ENCODE results near the gene FAM222A. TPM values are rescaled to one million over a fixed set of nuclear protein-coding genes. Genes with fewer than 3 reads are reported as not detected.

FAM222A gene
- total RNA-seq, 1 donor from 2014 or later, result 0.73 TPM

DNA sequence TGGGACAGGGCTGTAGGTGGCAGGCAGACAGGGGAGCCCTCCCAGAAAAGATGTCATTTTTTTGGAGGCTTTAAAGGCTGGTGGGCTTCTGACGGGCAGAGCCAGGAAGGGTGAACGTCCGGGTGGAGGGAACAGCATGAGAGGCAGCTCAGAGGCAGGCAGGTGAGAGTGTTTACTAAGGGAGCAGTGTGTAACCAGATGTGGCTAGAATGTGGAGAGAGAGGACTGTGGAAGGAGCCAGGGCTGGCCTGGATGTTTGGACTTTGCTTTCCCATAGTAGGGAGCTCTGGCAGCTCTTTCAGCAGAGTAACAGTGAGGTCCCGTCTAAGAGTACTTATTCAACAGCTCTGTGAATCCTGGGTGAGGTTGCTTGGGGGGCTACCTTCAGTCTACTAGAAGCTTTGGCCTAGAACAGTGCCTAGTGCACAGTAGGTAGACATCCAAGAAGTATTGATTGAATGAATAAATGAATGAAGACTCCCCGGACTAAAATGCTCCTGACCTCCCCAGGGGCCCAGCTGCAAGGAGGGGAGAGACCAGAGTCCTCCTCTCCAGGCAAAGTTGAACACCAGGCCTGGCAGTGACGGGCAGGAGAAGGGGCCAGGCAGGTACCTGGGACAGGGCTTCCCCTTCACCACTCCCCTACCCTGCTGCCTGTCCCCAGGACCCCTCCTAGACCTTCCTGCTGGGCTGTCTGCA, 8.5 kb downstream of the FAM222A start:
- CTCF ChIA-PET, result no interaction called here
- TF ChIP-seq, protein P1, sequence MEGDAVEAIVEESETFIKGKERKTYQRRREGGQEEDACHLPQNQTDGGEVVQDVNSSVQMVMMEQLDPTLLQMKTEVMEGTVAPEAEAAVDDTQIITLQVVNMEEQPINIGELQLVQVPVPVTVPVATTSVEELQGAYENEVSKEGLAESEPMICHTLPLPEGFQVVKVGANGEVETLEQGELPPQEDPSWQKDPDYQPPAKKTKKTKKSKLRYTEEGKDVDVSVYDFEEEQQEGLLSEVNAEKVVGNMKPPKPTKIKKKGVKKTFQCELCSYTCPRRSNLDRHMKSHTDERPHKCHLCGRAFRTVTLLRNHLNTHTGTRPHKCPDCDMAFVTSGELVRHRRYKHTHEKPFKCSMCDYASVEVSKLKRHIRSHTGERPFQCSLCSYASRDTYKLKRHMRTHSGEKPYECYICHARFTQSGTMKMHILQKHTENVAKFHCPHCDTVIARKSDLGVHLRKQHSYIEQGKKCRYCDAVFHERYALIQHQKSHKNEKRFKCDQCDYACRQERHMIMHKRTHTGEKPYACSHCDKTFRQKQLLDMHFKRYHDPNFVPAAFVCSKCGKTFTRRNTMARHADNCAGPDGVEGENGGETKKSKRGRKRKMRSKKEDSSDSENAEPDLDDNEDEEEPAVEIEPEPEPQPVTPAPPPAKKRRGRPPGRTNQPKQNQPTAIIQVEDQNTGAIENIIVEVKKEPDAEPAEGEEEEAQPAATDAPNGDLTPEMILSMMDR (IDR thresholded peaks at IDR 0.05), result no peak
- Mint-ChIP-seq H3K4me3 (no peak overlapping the region), H3K27me3 (peaks cover 12% of the 10 kb centered on the region), H3K27ac (no peak overlapping the region), H3K36me3 (ENCODE audit: low read depth) (no peaks in the 10 kb centered on the region), H3K9me3 (no peaks in the 10 kb centered on the region), H3K4me1 (peaks cover 2% of the 10 kb centered on the region)
- ATAC-seq (ENCODE audit: low read depth), result no peak
- intact Hi-C loops (cut with micrococcal nuclease), result no loop called here
- no peak for DNase-seq
- POLR2A ChIA-PET, result no interaction called here

DNA sequence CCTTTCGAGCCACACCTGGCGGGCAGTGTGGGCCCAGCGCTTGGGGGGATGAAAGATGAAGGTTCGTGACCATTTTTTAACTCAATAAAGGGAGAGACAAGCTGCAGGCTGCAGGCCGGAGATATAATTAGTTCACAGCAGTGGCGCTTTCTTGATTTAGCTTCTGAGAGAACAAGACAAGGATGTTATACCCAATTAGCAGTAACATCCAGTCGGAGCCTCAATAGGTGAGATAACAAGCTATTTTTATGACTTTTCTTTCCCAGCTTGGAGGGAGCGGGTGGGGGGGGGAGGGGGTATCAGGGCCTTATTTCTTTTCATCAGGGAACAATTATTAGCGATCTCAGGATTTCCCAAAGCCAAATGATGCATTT, 9.1 kb downstream of the FAM222A start:
- ChIA-PET POLR2A (no interaction called here), CTCF (no interaction called here)
- intact Hi-C loops (cut with micrococcal nuclease), result no loop called here
- Mint-ChIP-seq H3K36me3 (ENCODE audit: low read depth) (no peaks in the 10 kb centered on the region), H3K9me3 (no peaks in the 10 kb centered on the region), H3K27ac (no peak overlapping the region), H3K4me1 (peaks cover 2% of the 10 kb centered on the region), H3K27me3 (peaks cover 12% of the 10 kb centered on the region), H3K4me3 (no peak overlapping the region)
- TF ChIP-seq, protein P1 (IDR thresholded peaks at IDR 0.05), result no peak
- DNase-seq (no peak), ATAC-seq (ENCODE audit: low read depth) (no peak)

DNA sequence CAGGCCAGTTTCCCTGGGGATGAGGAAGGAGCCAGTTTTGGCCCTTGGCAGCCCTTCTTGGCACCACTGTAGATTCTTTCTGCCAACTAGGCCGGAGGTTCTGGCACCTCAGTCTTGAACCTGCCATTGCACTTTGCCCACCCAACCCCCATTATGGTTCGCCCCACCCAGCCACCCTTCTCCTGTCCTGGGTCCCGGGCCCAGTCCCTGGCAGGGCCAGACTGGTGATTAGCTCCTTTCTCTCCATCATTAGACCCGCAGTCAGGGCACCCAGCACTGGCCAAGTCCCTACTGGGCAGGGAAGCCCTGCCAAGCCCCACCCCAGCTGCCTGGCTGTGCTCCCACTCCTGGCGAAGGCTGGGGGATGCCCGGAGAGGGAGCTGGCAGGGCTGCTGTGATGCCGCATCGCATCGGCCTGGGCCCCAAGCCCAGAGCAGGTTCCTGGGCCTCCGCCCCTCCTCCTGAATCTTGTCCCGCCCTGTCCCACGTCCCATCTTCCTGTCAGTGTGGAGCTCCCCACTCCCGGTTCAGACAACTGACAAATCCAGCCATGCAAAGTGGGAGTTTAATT, 9.8 kb downstream of the FAM222A start:
- peaks cover 2% of the 10 kb centered on the region for H3K4me1 Mint-ChIP-seq
- ChIA-PET CTCF (no interaction called here), POLR2A (no interaction called here)
- H3K4me3 Mint-ChIP-seq, result no peak overlapping the region
- no peak for ATAC-seq (ENCODE audit: low read depth)
- H3K27ac Mint-ChIP-seq, result no peak overlapping the region
- H3K9me3 Mint-ChIP-seq, result no peaks in the 10 kb centered on the region
- TF ChIP-seq, protein P1 (IDR thresholded peaks at IDR 0.05), result no peak
- peaks cover 12% of the 10 kb centered on the region for H3K27me3 Mint-ChIP-seq
- no peak for DNase-seq
- no peaks in the 10 kb centered on the region for H3K36me3 Mint-ChIP-seq (ENCODE audit: low read depth)
- intact Hi-C loops (cut with micrococcal nuclease), result no loop called here

DNA sequence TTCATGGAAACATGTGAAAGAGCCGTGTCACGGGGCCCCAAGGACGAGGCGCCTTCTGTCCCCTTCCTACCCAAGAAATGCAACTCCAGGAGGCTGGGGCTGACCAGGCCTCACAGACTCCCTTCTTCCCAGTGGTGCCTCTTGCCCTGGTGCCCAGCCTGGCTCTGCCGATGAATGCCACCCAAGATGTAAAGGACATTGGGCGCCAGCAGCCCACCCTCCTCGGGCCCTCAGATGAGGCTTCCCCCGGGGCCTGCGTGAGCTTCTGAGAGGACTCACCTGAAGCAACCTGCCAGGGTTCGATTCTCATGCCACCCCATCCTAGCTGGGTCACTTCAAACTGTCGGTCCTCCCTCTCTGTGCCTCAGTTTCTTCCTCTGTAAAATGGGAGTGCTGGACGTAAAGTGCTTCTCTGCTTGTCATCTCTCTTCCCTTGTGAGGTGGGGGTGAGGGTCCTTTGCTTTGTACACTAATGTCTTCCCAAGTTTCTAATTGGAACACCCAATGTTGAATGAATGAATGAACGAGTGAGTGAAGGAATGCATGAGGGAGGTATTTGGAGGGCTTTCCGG, 10.8 kb downstream of the FAM222A start:
- ATAC-seq (ENCODE audit: low read depth) (no peak), DNase-seq (no peak)
- H3K4me1 Mint-ChIP-seq, result no peaks in the 10 kb centered on the region
- H3K36me3 Mint-ChIP-seq (ENCODE audit: low read depth), result no peaks in the 10 kb centered on the region
- ChIA-PET CTCF (no interaction called here), POLR2A (no interaction called here)
- H3K9me3 Mint-ChIP-seq, result no peaks in the 10 kb centered on the region
- no peak overlapping the region for H3K27ac Mint-ChIP-seq
- H3K27me3 Mint-ChIP-seq, result peaks cover 4% of the 10 kb centered on the region
- intact Hi-C loops (cut with micrococcal nuclease), result no loop called here
- TF ChIP-seq, protein P1 (IDR thresholded peaks at IDR 0.05), result no peak
- no peak overlapping the region for H3K4me3 Mint-ChIP-seq

DNA sequence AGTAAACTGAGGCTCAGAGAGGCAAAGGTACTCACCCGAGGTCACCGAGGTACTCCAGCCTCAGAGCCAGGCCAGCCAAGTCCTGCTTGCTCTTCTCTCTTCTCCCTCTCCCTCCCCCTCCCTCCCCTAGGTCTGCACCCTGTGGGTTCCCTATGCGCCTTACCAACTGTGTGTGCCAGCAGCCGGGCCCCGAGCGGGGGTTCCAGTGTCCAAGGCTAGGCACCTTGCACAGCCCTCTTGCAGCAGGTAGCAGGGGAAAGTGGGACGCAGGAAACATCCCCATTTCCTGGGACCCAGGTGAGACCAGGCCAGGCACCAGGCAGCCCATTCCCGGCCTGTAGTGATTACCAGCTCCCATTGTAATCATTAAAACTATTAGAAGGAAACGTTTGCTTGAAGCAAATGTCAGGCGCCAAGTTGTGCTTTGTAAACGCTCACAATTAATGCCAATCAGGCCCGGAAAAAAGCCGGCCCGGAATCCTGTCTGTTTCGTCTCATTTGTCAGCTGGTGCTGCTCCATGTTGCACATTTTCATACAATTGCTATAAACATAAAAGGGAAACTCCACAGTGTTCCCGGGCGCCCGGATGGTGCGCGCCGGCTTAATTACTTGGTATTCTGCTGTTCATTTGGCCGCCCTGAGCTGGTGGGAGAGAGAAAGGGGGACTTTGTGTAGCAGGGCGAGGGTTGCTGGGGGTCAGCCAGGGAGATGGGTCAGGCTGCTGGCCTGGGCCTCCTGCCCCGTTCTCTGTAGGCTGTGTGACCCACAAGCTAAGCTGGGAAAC, 11.9 kb downstream of the FAM222A start:
- H3K27me3 Mint-ChIP-seq, result no peaks in the 10 kb centered on the region
- ATAC-seq (ENCODE audit: low read depth), result no peak
- ChIA-PET POLR2A (no interaction called here), CTCF (no interaction called here)
- no peaks in the 10 kb centered on the region for H3K9me3 Mint-ChIP-seq
- TF ChIP-seq, protein P1 (IDR thresholded peaks at IDR 0.05), result no peak
- H3K4me3 Mint-ChIP-seq, result no peak overlapping the region
- intact Hi-C loops (cut with micrococcal nuclease), result no loop called here
- no peak for DNase-seq
- no peak overlapping the region for H3K27ac Mint-ChIP-seq
- no peaks in the 10 kb centered on the region for H3K36me3 Mint-ChIP-seq (ENCODE audit: low read depth)
- H3K4me1 Mint-ChIP-seq, result no peaks in the 10 kb centered on the region

Measured in activated B cell treated with CpG ODN at 0.5 μM for 24 hours (primary cell).